SU-DHL-6 (cell line): ENCODE data around the gene SLC9A2.
A peak's percentile ranks its signal among the peaks of the same experiment; 100 is the strongest.

ENCODE experiments used
- H2AFZ ChIP-seq: fragments of 200-600 bp; sonication (generic); 2 replicates; pipeline ENCODE4 v1.6.1; 2014; ENCODE audit warnings: low read depth, mild to moderate bottlenecking, moderate library complexity, mixed read lengths, antibody characterized with exemption, low read length; ENCODE audit not compliant: severe bottlenecking
- H3F3A ChIP-seq: fragments of 200-600 bp; shearing (Covaris generic); 2 replicates; pipeline ENCODE4 v1.6.0; 2016; ENCODE audit warnings: antibody characterized with exemption, mild to moderate bottlenecking; ENCODE audit not compliant: insufficient read depth
- H3K27ac ChIP-seq: fragments of 200-600 bp; sonication (generic); 2 replicates; pipeline ENCODE4 v1.5.1; 2016; ENCODE audit warnings: low read depth, mild to moderate bottlenecking, low read length, moderate library complexity, mixed read lengths
- H3K27me3 ChIP-seq: fragments of 200-600 bp; sonication (generic), shearing (Covaris generic); 2 replicates; pipeline ENCODE4 v1.6.0; 2014; ENCODE audit warnings: mild to moderate bottlenecking, low read length
- H3K36me3 ChIP-seq: fragments of 200-600 bp; sonication (generic); 2 replicates; pipeline ENCODE4 v1.6.1; 2014; ENCODE audit warnings: mild to moderate bottlenecking, low read length, mixed read lengths
- H3K4me2 ChIP-seq: fragments of 300-600, 200-600 bp; shearing (Covaris generic), sonication (generic); 2 replicates; pipeline ENCODE4 v1.6.0; 2014; ENCODE audit warnings: low read length, low read depth, mild to moderate bottlenecking; ENCODE audit not compliant: poor library complexity, severe bottlenecking
- H3K4me3 ChIP-seq: fragments of 200-600 bp; sonication (generic); 2 replicates; pipeline ENCODE4 v1.5.1; 2014; ENCODE audit warnings: antibody characterized with exemption, low read length, mild to moderate bottlenecking, mixed read lengths; ENCODE audit not compliant: insufficient read depth, poor library complexity, severe bottlenecking
- H3K79me2 ChIP-seq: fragments of 200-600 bp; sonication (generic); 2 replicates; pipeline ENCODE4 v1.6.1; 2014; ENCODE audit warnings: mild to moderate bottlenecking, low read length, moderate library complexity; ENCODE audit not compliant: insufficient read depth
- H3K9ac ChIP-seq: fragments of 200-600 bp; sonication (generic); 2 replicates; pipeline ENCODE4 v1.7.0; 2014; ENCODE audit warnings: mild to moderate bottlenecking, low read length
- H3K9me2 ChIP-seq: fragments of 200-600 bp; sonication (generic); replicated peaks from 2 replicates; pipeline ENCODE4 v1.6.1; 2014; ENCODE audit warnings: low read length; ENCODE audit not compliant: insufficient read depth
- H3K9me3 ChIP-seq: fragments of 200-600 bp; sonication (generic); 2 replicates; pipeline ENCODE4 v1.6.1; 2014; ENCODE audit warnings: low read length, mixed read lengths; ENCODE audit not compliant: insufficient read depth
- H4K20me1 ChIP-seq: fragments of 200-600 bp; sonication (generic); 2 replicates; pipeline ENCODE4 v1.6.1; 2014; ENCODE audit warnings: low read depth, mild to moderate bottlenecking, antibody characterized with exemption, low read length, moderate library complexity, mixed read lengths
- EZH2phosphoT487 ChIP-seq: fragments of 200-600 bp; sonication (generic), shearing (Covaris generic); conservative IDR thresholded peaks from 2 replicates; pipeline ENCODE4 v1.6.1; 2018; ENCODE audit warnings: mild to moderate bottlenecking, antibody characterized with exemption, low read length, moderate library complexity, mixed read lengths
- TF ChIP-seq, protein P1 (sequence below): fragments of 200-600 bp; sonication (generic); IDR thresholded peaks from one replicate; pipeline ENCODE4 v1.5.1; 2017; ENCODE audit warnings: antibody characterized with exemption, mild to moderate bottlenecking, low read length, moderate library complexity; ENCODE audit not compliant: insufficient read depth, poor library complexity, severe bottlenecking

SLC9A2 gene

DNA sequence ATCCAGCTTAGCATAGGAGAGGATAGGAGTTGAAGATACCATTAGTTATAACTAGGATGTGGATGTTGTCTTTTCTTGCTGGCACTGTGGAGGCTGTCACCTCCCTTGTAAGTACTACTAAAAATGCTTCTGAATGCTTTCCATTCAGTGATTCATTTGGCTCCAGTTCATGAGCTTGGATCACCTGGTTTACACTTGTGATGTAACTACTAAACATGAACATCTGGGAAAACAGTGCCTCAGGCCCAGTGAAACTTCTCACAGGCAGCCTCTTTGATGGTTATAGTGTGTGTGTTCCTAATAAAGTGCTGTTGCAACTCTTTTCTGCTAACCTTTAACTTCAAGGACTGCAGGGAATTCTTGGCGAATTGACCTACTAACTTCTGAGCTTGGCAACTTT, 13.0 kb upstream of the SLC9A2 start:
- H4K20me1 ChIP-seq, result no peaks in the 10 kb centered on the region
- H3K9me3 ChIP-seq, result no peaks in the 10 kb centered on the region
- no peaks in the 10 kb centered on the region for H3K27me3 ChIP-seq
- H3K9me2 ChIP-seq, result no peaks in the 10 kb centered on the region
- H2AFZ ChIP-seq, result no peak overlapping the region
- H3F3A ChIP-seq, result no peaks in the 10 kb centered on the region
- H3K9ac ChIP-seq, result no peak overlapping the region
- H3K79me2 ChIP-seq, result no peaks in the 10 kb centered on the region
- TF ChIP-seq EZH2phosphoT487, result no peak
- TF ChIP-seq, protein P1, sequence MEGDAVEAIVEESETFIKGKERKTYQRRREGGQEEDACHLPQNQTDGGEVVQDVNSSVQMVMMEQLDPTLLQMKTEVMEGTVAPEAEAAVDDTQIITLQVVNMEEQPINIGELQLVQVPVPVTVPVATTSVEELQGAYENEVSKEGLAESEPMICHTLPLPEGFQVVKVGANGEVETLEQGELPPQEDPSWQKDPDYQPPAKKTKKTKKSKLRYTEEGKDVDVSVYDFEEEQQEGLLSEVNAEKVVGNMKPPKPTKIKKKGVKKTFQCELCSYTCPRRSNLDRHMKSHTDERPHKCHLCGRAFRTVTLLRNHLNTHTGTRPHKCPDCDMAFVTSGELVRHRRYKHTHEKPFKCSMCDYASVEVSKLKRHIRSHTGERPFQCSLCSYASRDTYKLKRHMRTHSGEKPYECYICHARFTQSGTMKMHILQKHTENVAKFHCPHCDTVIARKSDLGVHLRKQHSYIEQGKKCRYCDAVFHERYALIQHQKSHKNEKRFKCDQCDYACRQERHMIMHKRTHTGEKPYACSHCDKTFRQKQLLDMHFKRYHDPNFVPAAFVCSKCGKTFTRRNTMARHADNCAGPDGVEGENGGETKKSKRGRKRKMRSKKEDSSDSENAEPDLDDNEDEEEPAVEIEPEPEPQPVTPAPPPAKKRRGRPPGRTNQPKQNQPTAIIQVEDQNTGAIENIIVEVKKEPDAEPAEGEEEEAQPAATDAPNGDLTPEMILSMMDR, result no peak
- no peak overlapping the region for H3K27ac ChIP-seq
- H3K4me3 ChIP-seq, result no peak overlapping the region
- no peaks in the 10 kb centered on the region for H3K36me3 ChIP-seq
- no peak overlapping the region for H3K4me2 ChIP-seq

- Histone ChIP-seq H3K79me2 (no peaks in the 10 kb centered on the region), H3K9me2 (no peaks in the 10 kb centered on the region), H3K27ac (no peak overlapping the region), H4K20me1 (no peaks in the 10 kb centered on the region), H3K27me3 (no peaks in the 10 kb centered on the region; the same call in 1 of the 2 replicates), H3K9ac (no peak overlapping the region), H2AFZ (no peak overlapping the region), H3K4me2 (no peak overlapping the region), H3F3A (no peaks in the 10 kb centered on the region), H3K36me3 (no peaks in the 10 kb centered on the region), H3K4me3 (no peak overlapping the region), H3K9me3 (no peaks in the 10 kb centered on the region)
- no peak for TF ChIP-seq EZH2phosphoT487
- TF ChIP-seq, protein P1, result peak; percentile 69
These were observed 3.5 kb upstream of the SLC9A2 start for GRCh38 chr2:102615620-102616436.

DNA sequence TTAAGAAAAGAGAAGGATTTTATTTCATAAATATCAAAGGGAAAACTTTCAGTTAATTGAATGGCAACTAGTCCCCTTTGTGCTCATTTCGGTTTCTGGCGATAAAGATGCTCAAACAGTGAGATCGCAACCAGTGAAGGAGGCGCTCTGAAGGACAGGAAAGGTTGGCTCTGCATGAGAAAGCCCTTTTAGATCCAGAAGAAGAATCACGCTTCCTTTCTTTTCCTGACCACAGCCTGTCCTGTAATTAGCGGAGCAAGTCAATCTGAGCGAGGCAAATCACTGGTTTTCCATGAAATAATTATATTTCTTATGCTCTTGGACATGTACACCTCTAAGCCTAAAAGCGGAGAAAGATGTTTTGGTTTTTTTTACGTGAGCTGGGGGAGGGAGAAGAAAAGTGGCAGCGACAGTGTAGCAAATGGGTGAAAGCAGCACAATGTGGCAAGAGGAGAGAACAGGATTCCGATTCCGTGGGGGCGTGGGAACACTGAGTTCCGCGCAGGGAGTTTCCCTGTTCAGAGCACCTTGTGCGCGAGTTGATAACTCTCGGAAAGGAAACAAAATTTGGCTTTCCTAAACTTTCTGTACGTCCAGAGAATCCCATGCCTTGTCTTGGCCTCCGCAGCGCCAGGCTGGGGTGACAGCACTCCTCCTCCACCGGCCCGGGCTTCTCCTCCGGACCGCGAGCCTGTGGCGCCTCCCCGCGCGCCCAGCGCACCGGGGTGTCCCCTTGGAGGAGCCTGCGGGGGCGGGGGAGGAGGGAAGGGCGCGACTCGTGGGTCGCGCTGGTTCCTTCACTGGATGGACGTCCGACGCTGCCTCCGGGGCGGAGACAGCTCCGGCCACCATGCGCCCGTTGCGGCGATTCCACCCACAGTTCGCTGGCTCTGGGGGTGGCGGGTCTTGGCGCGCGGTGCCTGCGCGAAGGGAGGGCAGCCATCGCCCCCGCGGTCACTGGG, 620 bp upstream of the SLC9A2 start:
- Histone ChIP-seq H3K4me2 (no peak overlapping the region), H3K4me3 (no peak overlapping the region), H4K20me1 (no peaks in the 10 kb centered on the region), H3K9me3 (no peaks in the 10 kb centered on the region), H3F3A (no peaks in the 10 kb centered on the region), H3K27me3 (no peaks in the 10 kb centered on the region; the same call in 1 of the 2 replicates), H3K27ac (no peak overlapping the region), H3K79me2 (no peaks in the 10 kb centered on the region), H2AFZ (no peak overlapping the region), H3K9ac (no peak overlapping the region), H3K9me2 (no peaks in the 10 kb centered on the region), H3K36me3 (no peaks in the 10 kb centered on the region)
- TF ChIP-seq EZH2phosphoT487, result no peak
- TF ChIP-seq, protein P1, result no peak
